ENCODE results near the gene GSN. TPM values are rescaled to one million over a fixed set of nuclear protein-coding genes. Genes with fewer than 3 reads are reported as not detected.

GSN gene
- polyA plus RNA-seq, 1 of the 3 experiments (the other 2 are of a cell fraction): 168 TPM

GRCh38 chr9:121277518-121278295, 9.7 kb downstream of the GSN start (continued):
- TF ChIP-seq REST (IDR thresholded peaks at IDR 0.05; ENCODE audit: low read depth, low read length) (no peak), SMC3 (IDR thresholded peaks at IDR 0.05; ENCODE audit: low read depth, low read length) (no peak), PBX3 (IDR thresholded peaks at IDR 0.05) (peak; percentile 19), TCF12 (IDR thresholded peaks at IDR 0.05) (peak; percentile 50; the same call in 1 of the 2 replicates), TEAD4 (IDR thresholded peaks at IDR 0.05; ENCODE audit: borderline replicate concordance, insufficient read depth) (0 out of 2 replicates have a peak, but pooled peaks have one; percentile 33), RAD21 (IDR thresholded peaks at IDR 0.05; ENCODE audit: low read length) (no peak), EZH2phosphoT487 (IDR thresholded peaks at IDR 0.05; ENCODE audit: borderline replicate concordance, low read depth) (no peak), MXI1 (IDR thresholded peaks at IDR 0.05; ENCODE audit: low read depth, low read length) (no peak), GABPA (IDR thresholded peaks at IDR 0.05; ENCODE audit: low read depth) (no peak), GATA2 (CRISPR knock-in tag; IDR thresholded peaks at IDR 0.05) (no peak)

DNA sequence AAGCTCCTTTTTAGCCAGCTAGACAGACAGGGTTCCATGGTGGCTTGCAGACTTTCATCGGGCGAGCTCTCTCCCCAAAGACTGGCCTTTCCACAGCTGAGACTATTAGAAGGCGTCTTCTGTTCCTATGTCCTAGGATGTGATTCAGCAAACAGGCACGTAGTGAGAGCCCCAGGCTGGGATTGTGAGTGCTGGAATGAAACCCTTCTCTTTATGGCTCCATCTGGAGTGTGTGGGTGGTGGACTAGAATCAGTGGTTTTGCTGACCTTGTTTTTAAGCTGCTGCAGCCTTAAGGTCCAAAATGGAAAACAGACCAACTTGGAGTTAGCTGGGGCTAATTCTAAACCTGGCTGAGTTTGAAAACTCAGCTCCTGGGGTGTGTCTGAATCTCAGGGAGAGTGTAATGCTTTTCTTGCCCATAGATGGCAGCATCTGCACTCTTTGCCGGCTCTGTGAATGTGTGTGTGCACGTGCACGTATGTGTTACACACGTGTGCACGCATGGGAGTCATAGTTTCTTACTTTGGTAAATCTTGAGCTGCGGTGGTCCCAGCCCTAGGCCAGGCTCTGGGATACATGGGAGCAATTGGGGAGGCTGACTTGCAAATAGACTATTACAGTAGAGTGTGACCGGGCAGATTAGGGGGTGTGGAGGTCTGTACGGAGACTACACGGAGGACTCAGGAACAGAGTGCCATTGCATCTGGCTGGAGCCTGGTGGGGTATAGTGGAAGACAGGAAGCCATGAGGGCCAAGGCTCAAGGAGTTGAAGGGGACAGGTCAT, 10.7 kb downstream of the GSN start:
- Histone ChIP-seq H3F3A (replicated peaks; ENCODE audit: insufficient read depth) (peaks cover 37% of the 10 kb centered on the region), H3K4me3 (ENCODE audit: low read depth in 2 of 2, low read length in 1 of 2) (peak overlapping the region in 1 of 2 experiments; percentile 40; a peak in 2 of 4 replicates), H3K9ac (peak overlapping the region; percentile 60), H3K4me2 (peak overlapping the region; percentile 74), H3K9me2 (no peaks in the 10 kb centered on the region), H3K36me3 (replicated peaks in 1 of 2; ENCODE audit: control insufficient read depth in 1 of 2, insufficient read depth in 2 of 2, low read length in 1 of 2) (peaks cover 0 to 2% of the 10 kb centered on the region in 2 experiments), H3K79me2 (ENCODE audit: insufficient read depth) (peaks cover 55% of the 10 kb centered on the region), H3K9me3 (no peaks in the 10 kb centered on the region), H3K27me3 (ENCODE audit: insufficient read depth) (no peaks in the 10 kb centered on the region), H3K27ac (ENCODE audit: low read depth in 2 of 2, low read length in 1 of 2) (peak overlapping the region; percentile 90 to 95), H3K4me1 (ENCODE audit: control insufficient read depth in 1 of 2, insufficient read depth in 2 of 2, low read depth in 1 of 2, low read length in 1 of 2) (peaks cover 33 to 75% of the 10 kb centered on the region in 2 experiments), H4K20me1 (ENCODE audit: insufficient read depth) (no peaks in the 10 kb centered on the region), H2AFZ (ENCODE audit: low read depth) (no peak overlapping the region)
- 26% methylated on average over 13 of the region's 13 CpGs for WGBS (ENCODE audit: low lambda C conversion rate)
- CTCF ChIA-PET: interaction anchor here (0.6 to 2.6 kb wide), 32 partner anchors 9 to 123 kb away, joined by 3 to 46 read pairs (median 4); partner anchors contain the start of gene GSN
- POLR2A ChIA-PET: interaction anchor here (1.6 kb wide), 1 partner anchor 11 kb away, joined by 3 read pairs; the partner anchor contains the start of gene GSN
- DNase-seq: peak; percentile 59
- TF ChIP-seq PBX3 (IDR thresholded peaks at IDR 0.05) (peak; percentile 23; the same call in 1 of the 2 replicates), FOXJ3 (CRISPR knock-in tag; IDR thresholded peaks at IDR 0.05) (no peak), FOSL2 (IDR thresholded peaks at IDR 0.05; ENCODE audit: borderline replicate concordance, low read depth) (peak; percentile 90), EZH2phosphoT487 (IDR thresholded peaks at IDR 0.05; ENCODE audit: borderline replicate concordance, low read depth) (no peak), NRF1 (IDR thresholded peaks at IDR 0.05; ENCODE audit: low read depth, low read length) (no peak), RXRA (IDR thresholded peaks at IDR 0.05; ENCODE audit: borderline replicate concordance, low read depth) (peak; percentile 44; the same call in 1 of the 2 replicates), YY1 (IDR thresholded peaks at IDR 0.05; ENCODE audit: low read depth) (0 out of 2 replicates have a peak, but pooled peaks have one; percentile 63), POLR2AphosphoS5 (IDR thresholded peaks at IDR 0.05; ENCODE audit: low read depth, low read length) (peak; percentile 41; the same call in 1 of the 2 replicates), CHD2 (IDR thresholded peaks at IDR 0.05; ENCODE audit: low read length, partially characterized antibody) (no peak), GATA2 (CRISPR knock-in tag; IDR thresholded peaks at IDR 0.05) (no peak), MEF2A (IDR thresholded peaks at IDR 0.05; ENCODE audit: borderline replicate concordance, low read depth) (no peak; the same call in 1 of the 2 replicates), ELF1 (IDR thresholded peaks at IDR 0.05) (no peak), TEAD4 (IDR thresholded peaks at IDR 0.05; ENCODE audit: borderline replicate concordance, insufficient read depth) (peak; percentile 68; the same call in 1 of the 2 replicates), SMC3 (IDR thresholded peaks at IDR 0.05; ENCODE audit: low read depth, low read length) (peak; percentile 41), USF2 (IDR thresholded peaks at IDR 0.05; ENCODE audit: borderline replicate concordance, low read depth, low read length) (no peak)
